GM18526 (cell line): Measurements from ENCODE around the gene INO80B.

ENCODE experiments used
- POLR2A ChIP-seq: IDR thresholded peaks from 3 replicates; pipeline ENCODE4 v1.6.1; 2011; ENCODE audit not compliant: insufficient read length; ENCODE audit errors: extremely low read depth

Gene INO80B

DNA sequence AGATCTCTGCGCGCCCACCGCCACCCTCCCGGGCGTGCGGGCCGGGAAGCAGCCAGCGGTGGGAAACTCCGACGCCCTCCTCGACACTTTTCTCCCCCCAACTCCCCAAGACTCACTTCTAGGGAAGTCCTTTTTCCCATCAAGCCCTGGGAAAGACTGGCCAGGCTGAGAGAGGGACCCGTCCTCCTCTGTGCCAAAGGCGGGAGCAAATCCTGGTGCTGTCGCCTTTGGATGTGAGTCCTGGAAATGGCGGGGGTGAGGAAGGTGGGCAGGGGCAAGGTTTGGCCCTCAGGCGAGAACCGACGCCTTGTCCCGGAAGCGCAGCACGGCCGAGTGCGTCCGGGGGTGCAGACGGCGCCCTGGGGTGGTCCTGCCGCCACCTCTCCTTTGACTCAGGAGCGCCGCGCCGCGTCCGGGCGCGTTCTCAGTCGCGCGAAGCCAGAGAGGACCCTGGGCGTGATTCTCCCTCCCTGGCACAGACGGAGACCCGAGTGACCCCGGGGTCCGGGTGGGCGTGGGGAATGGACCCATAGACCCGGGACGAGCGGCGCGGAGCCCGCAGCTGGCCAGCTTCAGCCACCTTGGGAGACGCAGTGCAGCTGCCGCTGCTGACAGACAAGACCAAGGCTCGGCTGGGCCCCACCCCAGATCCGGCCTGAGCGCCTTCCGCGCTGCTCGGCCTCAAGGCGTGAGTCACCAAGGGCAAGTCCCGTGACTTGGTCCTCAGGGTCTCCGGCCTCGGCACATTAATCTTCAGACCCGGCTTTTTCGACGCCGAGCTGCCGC is 48.0 kb downstream of the INO80B start:
- peak; percentile 65 for TF ChIP-seq POLR2A

DNA sequence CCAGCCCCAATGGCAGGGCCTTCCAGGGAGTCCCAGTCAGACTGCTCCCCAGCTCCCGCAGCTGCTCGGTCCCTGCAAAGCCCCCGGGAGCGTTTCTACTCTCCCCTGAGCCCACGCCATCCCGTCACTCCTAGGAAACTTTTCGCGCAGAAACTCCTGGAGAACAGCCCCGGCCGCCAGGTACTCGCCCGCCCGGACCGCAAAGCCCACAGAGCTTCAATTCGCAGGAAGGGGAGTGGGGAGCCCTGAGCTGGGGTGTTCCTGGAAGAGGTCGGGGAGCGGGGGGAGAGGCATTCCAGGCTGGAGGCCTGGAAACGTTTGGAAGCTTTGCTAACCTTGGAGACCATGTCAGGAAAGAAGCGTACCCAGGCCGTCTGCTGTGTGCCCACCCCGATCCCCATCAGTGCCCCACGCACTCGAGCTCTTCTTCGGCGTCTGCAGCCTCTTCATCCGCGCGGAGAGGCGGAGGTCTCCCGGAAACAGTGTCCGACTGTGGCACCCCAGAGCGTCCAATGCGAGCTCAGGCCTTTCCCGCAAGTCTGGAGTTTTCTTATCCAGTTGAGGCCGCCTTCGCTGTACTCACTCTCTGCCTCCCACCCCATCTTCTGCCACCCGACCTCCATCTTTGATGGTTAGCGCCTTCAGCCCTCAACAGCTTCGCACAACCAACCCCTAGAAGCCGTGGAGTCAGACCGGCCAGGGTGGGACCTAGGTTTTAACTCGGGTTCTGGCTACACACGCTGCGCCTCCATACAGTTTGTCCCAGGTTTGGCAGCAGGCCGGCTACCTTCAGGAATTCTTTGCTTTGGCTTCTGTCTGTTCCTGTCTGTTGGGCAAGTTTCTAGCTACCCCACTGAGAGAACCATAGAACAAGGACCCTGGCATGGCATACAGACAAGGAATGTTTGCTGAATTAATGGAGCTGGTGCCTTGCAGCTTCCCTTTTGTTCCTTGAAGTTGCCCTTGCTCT is 48.9 kb downstream of the INO80B start:
- TF ChIP-seq POLR2A = no peak

DNA sequence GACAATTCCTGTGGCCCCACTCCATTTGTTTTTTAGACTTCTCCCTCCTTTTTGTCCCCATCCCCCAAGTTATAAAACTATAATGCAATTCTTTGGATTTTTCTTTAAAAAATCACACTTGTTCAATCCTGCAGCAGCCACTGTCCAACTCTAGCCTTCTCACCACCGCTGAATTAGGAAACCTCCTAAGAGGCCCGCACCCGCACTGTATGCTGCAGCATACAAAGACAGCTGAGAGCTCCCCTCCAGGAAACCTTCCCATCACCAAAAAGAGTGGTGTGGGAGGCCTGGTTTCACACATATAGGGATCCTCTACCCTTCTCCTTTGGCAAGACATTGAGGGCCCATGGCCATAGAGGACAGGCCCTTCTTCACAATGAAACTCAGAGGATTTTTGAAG is 49.7 kb downstream of the INO80B start:
- no peak for TF ChIP-seq POLR2A

DNA sequence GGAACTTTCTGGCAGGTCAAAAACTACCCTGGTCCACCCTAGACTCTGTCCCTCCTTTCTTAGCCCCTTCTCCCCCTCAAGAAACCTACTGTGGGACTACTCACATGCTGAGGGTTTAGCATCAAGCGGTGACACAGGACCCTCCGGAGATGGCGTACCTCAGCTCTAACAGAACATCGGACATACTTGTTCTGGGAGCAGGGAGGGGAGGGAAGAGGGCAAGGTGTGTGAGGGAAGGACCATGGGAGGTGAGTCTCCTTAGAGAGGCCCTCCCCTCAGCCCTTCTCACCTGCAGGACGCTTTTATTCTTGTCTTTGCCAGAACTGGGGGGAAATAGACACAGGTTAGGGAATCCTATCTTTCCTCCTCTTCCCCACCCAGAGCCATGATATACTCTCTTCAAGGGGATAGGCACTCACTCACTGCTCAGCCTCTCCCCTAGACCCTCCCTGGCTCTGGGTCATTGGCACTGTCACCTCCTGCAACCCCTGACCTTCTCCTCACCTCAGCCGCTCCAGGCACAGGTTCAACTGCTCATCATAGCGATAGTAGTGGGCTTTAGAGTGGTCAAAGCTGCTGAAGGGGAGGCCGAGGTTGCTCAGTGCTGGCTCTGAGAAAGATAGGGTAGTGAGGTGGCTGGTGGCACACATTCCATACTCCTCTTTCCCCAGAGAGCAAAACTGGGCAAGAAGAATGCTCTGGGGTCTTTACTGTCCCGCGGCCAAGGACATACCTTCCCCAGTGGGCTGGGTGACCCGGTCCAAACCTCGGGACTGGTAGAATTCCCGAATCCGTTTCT is 50.8 kb downstream of the INO80B start:
- TF ChIP-seq POLR2A = no peak

DNA sequence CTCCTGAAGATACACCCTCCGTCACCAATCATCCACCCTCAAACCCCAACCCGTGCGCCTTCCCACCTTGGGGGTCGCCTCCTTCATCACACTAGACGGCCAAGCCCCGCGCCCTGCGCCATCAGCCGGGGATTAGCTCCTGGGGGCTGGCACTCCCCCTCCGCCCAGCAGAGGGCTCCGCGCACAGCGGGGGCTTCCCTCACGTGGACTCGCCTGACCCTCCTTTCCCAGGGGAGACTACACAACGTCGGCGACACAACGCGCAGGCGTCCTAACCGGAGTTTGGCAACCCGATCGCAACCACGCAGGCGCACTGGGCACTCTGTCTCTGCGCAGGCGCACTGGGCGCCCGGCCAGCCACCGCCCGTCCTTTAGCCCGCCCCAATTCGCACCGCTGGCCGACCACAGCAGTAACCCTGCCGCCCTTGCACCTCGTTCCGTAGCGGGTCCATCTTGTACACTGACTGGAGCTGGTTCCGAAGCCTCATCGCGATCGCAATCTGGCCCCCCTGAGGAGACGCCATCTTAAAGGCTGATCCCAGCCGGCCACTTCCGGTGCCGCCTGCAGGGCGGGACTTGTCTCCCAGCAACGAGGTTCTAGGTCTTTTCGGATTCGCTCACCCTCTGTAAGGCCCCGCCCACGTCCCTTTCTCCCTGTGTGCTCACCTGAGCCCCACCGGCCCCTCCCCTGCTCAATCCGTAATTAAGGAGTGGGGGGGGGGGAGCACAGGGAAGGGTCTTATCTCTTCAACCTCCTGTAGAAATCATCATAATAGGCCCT is 52.4 kb downstream of the INO80B start, which contains the start of gene PCGF1:
Gene PCGF1, minus strand, starts transcription at position 551 of the 781 bp plus-strand sequence. Its CDS starts 27 bp downstream, at position 524.
- peak; percentile 88 for TF ChIP-seq POLR2A
